NCI-H345 (cell line): ENCODE results near the gene TTC9B.
"Not testable (repeated sequence)": the region's sequence is repeated elsewhere in the genome, so short reads cannot be mapped to it uniquely, and the experiment has no call there.

Experiments
- DNase-seq: peaks from one replicate; lab custom pipeline; 2025; lab: John Stamatoyannopoulos, UW

Gene TTC9B

DNA sequence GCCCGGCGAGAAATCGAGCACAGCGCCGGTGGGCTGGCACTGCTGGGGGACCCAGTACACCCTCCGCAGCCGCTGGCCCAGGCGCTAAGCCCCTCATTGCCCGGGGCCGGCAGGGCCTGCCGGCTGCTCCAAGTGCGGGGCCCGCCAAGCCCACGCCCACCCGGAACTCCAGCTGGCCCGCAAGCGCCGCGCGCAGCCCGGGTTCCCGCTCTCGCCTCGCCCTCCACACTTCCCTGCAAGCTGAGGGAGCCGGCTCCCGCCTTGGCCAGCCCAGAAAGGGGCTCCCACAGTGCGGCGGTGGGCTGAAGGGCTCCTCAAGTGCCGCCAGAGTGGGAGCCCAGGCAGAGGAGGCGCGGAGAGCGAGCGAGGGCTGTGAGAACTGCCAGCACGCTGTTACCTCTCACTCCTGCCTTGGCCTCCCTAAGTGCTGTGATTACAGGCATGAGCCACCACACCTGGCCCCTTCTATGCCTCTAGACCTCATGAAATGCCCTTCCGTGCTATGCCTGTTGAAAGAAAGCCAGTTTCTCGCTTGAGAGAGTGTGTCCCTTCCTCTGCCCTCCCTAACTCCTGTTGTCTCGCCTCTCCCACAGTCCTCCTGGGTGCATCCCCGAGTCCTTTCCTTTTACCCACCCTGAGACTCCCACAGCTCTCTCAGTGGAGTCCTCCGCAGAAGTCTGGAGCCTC is 47.7 kb downstream of the TTC9B start:
- not testable (repeated sequence) for DNase-seq

DNA sequence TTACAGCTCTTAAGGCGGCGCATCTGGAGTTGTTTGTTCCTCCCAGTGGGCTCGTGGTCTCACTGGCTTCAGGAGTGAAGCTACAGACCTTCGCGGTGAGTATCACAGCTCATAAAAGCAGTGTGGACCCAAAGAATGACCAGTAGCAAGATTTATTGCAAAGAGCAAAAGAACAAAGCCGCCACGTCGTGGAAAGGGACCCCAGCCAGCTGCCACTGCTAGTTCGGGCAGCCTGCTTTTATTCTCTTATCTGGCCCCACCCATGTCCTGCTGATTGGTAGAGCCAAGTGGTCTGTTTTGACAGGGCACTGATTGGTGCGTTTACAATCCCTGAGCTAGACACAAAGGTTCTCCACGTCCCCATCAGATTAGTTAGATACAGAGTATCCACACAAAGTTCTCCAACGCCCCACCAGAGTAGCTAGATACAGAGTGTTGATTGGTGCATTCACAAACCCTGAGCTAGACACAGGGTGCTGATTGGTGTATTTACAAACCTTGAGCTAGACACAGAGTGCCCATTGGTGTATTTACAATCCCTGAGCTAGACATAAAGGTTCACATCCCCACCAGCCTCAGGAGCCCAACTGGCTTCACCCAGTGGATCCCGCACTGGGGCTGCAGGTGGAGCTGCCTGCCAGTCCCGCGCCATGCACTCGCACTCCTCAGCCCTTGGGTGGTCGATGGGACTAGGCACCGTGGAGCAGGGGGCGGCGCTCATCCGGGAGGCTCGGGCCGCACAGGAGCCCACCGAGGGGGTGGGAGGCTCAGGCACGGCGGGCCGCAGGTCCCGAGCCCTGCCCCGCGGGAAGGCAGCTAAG is 48.5 kb downstream of the TTC9B start:
- DNase-seq: not testable (repeated sequence)
